Neural cell (in vitro differentiated cells): ENCODE data around the gene SNX27.

ENCODE experiments used
- CTCF ChIP-seq: fragments of 450-650 bp; IDR thresholded peaks from 2 replicates; pipeline ENCODE4 v1.5.1; 2014; ENCODE audit warnings: antibody characterized with exemption, mild to moderate bottlenecking, moderate library complexity; ENCODE audit not compliant: poor library complexity, severe bottlenecking
- POLR2AphosphoS5 ChIP-seq: IDR thresholded peaks from 2 replicates; pipeline ENCODE4 v1.6.1; 2012
- RAD21 ChIP-seq: fragments of 450-650 bp; conservative IDR thresholded peaks from 2 replicates; pipeline ENCODE4 v1.6.1; 2014; ENCODE audit warnings: antibody characterized with exemption, mild to moderate bottlenecking, moderate library complexity
- SMC3 ChIP-seq: fragments of 450-650 bp; conservative IDR thresholded peaks from 2 replicates; pipeline ENCODE4 v1.6.1; 2014; ENCODE audit warnings: antibody characterized with exemption, mild to moderate bottlenecking, moderate library complexity; ENCODE audit not compliant: poor library complexity

- TF ChIP-seq CTCF, result no peak
- TF ChIP-seq SMC3, result no peak
- TF ChIP-seq POLR2AphosphoS5, result no peak
- TF ChIP-seq RAD21, result no peak
Measured at GRCh38 chr1:151702936-151703335, 91.1 kb downstream of the SNX27 start.
